Measurements from ENCODE around the gene C20orf141. TPM values are rescaled to one million over a fixed set of nuclear protein-coding genes. Genes with fewer than 3 reads are reported as not detected.

C20orf141 gene
- total and polyA plus RNA-seq, 5 donors from 2014 or later = not detected

DNA sequence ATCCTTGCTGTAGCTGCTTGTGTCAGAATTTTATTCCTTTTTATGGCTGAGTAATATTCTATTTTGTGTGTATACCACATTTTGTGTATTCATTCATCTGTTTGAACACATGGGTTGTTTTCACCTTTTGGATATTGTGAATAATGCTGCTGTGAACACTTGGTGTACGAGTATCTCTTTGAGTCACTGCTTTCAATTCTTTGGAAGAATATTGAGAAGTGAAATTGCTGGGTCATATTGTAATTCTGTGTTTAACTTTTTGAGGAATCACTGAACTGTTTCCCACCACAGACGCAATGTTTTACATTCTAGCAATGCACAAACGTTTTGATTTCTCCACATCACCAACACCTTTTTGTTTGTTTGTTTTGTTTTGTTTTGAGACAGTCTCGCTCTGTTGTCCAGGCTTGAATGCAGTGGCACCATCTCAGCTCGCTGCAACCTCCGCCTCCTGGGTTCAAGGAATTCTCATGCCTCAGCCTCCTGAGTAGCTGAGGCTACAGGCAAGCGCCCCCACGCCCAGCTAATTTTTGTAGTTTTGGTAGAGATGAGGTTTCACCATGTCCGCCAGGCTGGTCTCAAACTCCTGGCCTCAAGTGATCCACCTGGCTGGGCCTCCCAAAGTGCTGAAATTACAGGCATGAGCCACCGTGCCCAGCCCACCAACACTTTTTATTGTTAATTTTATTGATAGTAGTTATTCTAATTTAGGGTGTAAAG, 36.0 kb upstream of the C20orf141 start:
- Mint-ChIP-seq H3K4me1 (no peaks in the 10 kb centered on the region), H3K9me3 (peaks cover 0 to 4% (median 0%) of the 10 kb centered on the region in 7 donors), H3K27ac (no peak overlapping the region), H3K36me3 (no peaks in the 10 kb centered on the region), H3K4me3 (no peak overlapping the region), H3K27me3 (peaks cover 36% of the 10 kb centered on the region)
- DNase-seq (no peak), ATAC-seq (ENCODE audit: low read depth in 2 of 2) (no peak)
- Histone ChIP-seq H3K27ac (ENCODE audit: insufficient read depth, low read length, poor library complexity, severe bottlenecking) (no peak overlapping the region), H3K27me3 (ENCODE audit: control insufficient read depth, insufficient read depth, low read length) (peaks cover 7% of the 10 kb centered on the region), H3K4me3 (ENCODE audit: low read depth, low read length) (no peak overlapping the region), H3K36me3 (ENCODE audit: control insufficient read depth, insufficient read depth, low read length) (no peaks in the 10 kb centered on the region), H3K9me3 (ENCODE audit: control insufficient read depth in 2 of 2, low read length in 2 of 2) (no peaks in the 10 kb centered on the region), H3K4me1 (ENCODE audit: control insufficient read depth, insufficient read depth, low read length, poor library complexity, severe bottlenecking) (no peaks in the 10 kb centered on the region)

DNA sequence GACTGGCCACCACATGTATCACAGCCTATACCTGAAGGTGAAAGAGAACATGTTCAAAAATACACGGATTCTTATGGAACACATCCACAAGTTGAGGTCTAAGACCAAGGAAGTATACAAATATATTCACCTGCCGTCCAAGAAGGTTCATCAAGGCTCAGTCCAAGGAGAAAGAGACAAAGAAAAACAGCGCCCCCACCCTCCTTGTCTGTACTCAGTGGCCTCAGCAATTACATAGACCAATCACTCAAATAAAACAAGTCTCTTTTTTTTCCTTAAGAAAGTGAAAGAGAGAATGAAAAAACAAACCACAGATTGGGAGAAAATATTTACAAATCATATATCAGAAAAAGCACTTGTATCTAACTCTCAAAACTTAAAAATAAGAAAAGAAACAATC, 33.8 kb upstream of the C20orf141 start:
- Histone ChIP-seq H3K4me1 (ENCODE audit: control insufficient read depth, insufficient read depth, low read length, poor library complexity, severe bottlenecking) (no peaks in the 10 kb centered on the region), H3K4me3 (ENCODE audit: low read depth, low read length) (no peak overlapping the region), H3K9me3 (ENCODE audit: control insufficient read depth in 2 of 2, low read length in 2 of 2) (no peaks in the 10 kb centered on the region), H3K27ac (ENCODE audit: insufficient read depth, low read length, poor library complexity, severe bottlenecking) (no peak overlapping the region), H3K27me3 (ENCODE audit: control insufficient read depth, insufficient read depth, low read length) (peaks cover 5% of the 10 kb centered on the region), H3K36me3 (ENCODE audit: control insufficient read depth, insufficient read depth, low read length) (no peaks in the 10 kb centered on the region)
- ATAC-seq (ENCODE audit: low read depth in 2 of 2) = no peak
- H3K4me3 Mint-ChIP-seq = no peak overlapping the region
- DNase-seq = no peak
- H3K4me1 Mint-ChIP-seq = peaks cover 0 to 4% (median 0%) of the 10 kb centered on the region in 4 donors
- H3K36me3 Mint-ChIP-seq = no peaks in the 10 kb centered on the region
- peaks cover 44% of the 10 kb centered on the region for H3K27me3 Mint-ChIP-seq
- H3K9me3 Mint-ChIP-seq = peaks cover 0 to 4% (median 0%) of the 10 kb centered on the region in 7 donors
- no peak overlapping the region for H3K27ac Mint-ChIP-seq

GRCh38 chr20:2783908-2784566, 30.8 kb upstream of the C20orf141 start:
- Mint-ChIP-seq H3K27ac (no peak overlapping the region), H3K4me1 (peaks cover 0 to 4% (median 0%) of the 10 kb centered on the region in 4 donors), H3K4me3 (no peak overlapping the region), H3K27me3 (peaks cover 46% of the 10 kb centered on the region), H3K36me3 (no peaks in the 10 kb centered on the region), H3K9me3 (peaks cover 0 to 6% (median 1%) of the 10 kb centered on the region in 7 donors)
- ATAC-seq (ENCODE audit: low read depth in 2 of 2) = no peak
- no peaks in the 10 kb centered on the region for H3K36me3 ChIP-seq (ENCODE audit: control insufficient read depth, insufficient read depth, low read length)
- H3K4me1 ChIP-seq (ENCODE audit: control insufficient read depth, insufficient read depth, low read length, poor library complexity, severe bottlenecking) = no peaks in the 10 kb centered on the region
- peaks cover 5% of the 10 kb centered on the region for H3K27me3 ChIP-seq (ENCODE audit: control insufficient read depth, insufficient read depth, low read length)
- no peak for DNase-seq
- H3K4me3 ChIP-seq (ENCODE audit: low read depth, low read length) = no peak overlapping the region
- no peak overlapping the region for H3K27ac ChIP-seq (ENCODE audit: insufficient read depth, low read length, poor library complexity, severe bottlenecking)
- H3K9me3 ChIP-seq (ENCODE audit: control insufficient read depth in 2 of 2, low read length in 2 of 2) = no peaks in the 10 kb centered on the region

GRCh38 chr20:2793471-2793870, 21.3 kb upstream of the C20orf141 start:
- H3K36me3 Mint-ChIP-seq = no peaks in the 10 kb centered on the region
- H3K4me3 Mint-ChIP-seq = no peak overlapping the region
- no peak for ATAC-seq (ENCODE audit: low read depth in 2 of 2)
- no peaks in the 10 kb centered on the region for H3K4me1 ChIP-seq (ENCODE audit: control insufficient read depth, insufficient read depth, low read length, poor library complexity, severe bottlenecking)
- no peak for DNase-seq
- H3K27ac Mint-ChIP-seq = peak overlapping the region in 1 of 3 donors; percentile 52
- no peaks in the 10 kb centered on the region for H3K9me3 ChIP-seq (ENCODE audit: control insufficient read depth in 2 of 2, low read length in 2 of 2)
- H3K4me1 Mint-ChIP-seq = peaks cover 0 to 6% (median under 1%) of the 10 kb centered on the region in 4 donors
- peaks cover 44% of the 10 kb centered on the region for H3K27me3 Mint-ChIP-seq
- peaks cover 8% of the 10 kb centered on the region for H3K27me3 ChIP-seq (ENCODE audit: control insufficient read depth, insufficient read depth, low read length)
- H3K36me3 ChIP-seq (ENCODE audit: control insufficient read depth, insufficient read depth, low read length) = no peaks in the 10 kb centered on the region
- H3K4me3 ChIP-seq (ENCODE audit: low read depth, low read length) = no peak overlapping the region
- H3K27ac ChIP-seq (ENCODE audit: insufficient read depth, low read length, poor library complexity, severe bottlenecking) = no peak overlapping the region
- H3K9me3 Mint-ChIP-seq = no peaks in the 10 kb centered on the region

DNA sequence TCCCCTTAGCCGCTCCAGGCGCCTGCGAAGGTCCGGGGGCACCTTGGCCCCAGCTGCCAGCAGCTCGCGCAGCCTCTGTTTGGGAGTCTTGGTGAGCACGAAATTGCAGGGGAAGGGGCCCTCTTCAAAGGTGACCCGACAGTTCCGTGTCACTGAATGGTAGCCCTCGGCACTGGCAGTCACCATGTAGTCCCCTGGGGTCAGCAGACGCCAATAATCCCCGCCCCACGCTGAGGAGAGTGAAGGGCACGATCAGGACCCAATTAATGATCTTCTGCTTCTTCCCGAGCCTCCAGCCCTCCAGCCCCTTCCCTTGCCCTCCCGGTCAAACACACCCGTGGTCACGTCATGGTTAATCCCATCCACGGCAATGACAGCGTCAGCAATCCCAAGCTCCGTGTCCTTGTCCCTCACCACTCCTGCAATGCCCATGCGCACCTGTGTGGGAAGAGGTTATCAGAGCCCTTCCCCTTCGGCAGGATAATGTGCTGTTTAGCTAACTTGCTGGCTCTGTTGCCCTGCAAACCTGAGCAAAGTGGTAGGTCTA, 20.5 kb upstream of the C20orf141 start:
- H3K9me3 Mint-ChIP-seq = no peaks in the 10 kb centered on the region
- no peak for DNase-seq
- no peak overlapping the region for H3K27ac Mint-ChIP-seq
- H3K4me1 ChIP-seq (ENCODE audit: control insufficient read depth, insufficient read depth, low read length, poor library complexity, severe bottlenecking) = peaks cover 2% of the 10 kb centered on the region
- no peaks in the 10 kb centered on the region for H3K36me3 Mint-ChIP-seq
- no peak overlapping the region for H3K27ac ChIP-seq (ENCODE audit: insufficient read depth, low read length, poor library complexity, severe bottlenecking)
- no peaks in the 10 kb centered on the region for H3K9me3 ChIP-seq (ENCODE audit: control insufficient read depth in 2 of 2, low read length in 2 of 2)
- H3K4me3 Mint-ChIP-seq = no peak overlapping the region
- H3K4me3 ChIP-seq (ENCODE audit: low read depth, low read length) = no peak overlapping the region
- peaks cover 44% of the 10 kb centered on the region for H3K27me3 Mint-ChIP-seq
- no peaks in the 10 kb centered on the region for H3K36me3 ChIP-seq (ENCODE audit: control insufficient read depth, insufficient read depth, low read length)
- peaks cover 14% of the 10 kb centered on the region for H3K27me3 ChIP-seq (ENCODE audit: control insufficient read depth, insufficient read depth, low read length)
- no peak for ATAC-seq (ENCODE audit: low read depth in 2 of 2)
- peaks cover 0 to 12% (median under 1%) of the 10 kb centered on the region in 4 donors for H3K4me1 Mint-ChIP-seq

DNA sequence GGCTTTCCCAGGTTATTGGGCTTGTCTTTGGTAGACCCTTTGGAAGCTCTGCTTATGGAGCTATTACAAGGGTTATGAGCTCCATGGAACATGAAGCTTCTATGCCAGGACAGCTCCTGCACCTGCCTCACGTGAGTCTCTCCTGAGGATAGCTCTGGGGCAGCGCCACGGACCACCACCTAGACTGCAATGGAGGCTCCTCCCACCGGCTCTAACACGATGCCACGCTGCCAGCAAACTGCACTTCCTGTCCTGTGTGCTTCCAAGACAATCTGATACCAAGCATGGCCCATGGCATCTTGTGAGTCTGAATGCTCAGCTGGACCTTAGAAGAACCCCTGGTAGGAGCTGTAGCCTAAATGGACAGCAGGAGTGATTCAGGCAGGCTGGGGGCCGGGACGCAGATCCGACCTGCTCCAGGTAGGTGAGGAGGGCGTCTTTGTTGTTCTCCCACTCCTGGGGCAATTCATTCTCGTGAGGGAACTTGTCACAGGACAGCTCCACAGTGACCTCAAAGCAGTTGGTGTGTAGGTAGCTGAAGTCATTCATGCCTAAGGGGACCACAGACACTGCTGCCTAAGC, 19.8 kb upstream of the C20orf141 start:
- Histone ChIP-seq H3K4me3 (ENCODE audit: low read depth, low read length) (no peak overlapping the region), H3K9me3 (ENCODE audit: control insufficient read depth in 2 of 2, low read length in 2 of 2) (no peaks in the 10 kb centered on the region), H3K4me1 (ENCODE audit: control insufficient read depth, insufficient read depth, low read length, poor library complexity, severe bottlenecking) (peaks cover 9% of the 10 kb centered on the region), H3K36me3 (ENCODE audit: control insufficient read depth, insufficient read depth, low read length) (no peaks in the 10 kb centered on the region), H3K27ac (ENCODE audit: insufficient read depth, low read length, poor library complexity, severe bottlenecking) (no peak overlapping the region), H3K27me3 (ENCODE audit: control insufficient read depth, insufficient read depth, low read length) (peaks cover 14% of the 10 kb centered on the region)
- Mint-ChIP-seq H3K4me3 (no peak overlapping the region), H3K4me1 (peaks cover 0 to 19% (median 3%) of the 10 kb centered on the region in 4 donors), H3K9me3 (peaks cover 0 to 3% (median 0%) of the 10 kb centered on the region in 7 donors), H3K36me3 (no peaks in the 10 kb centered on the region), H3K27ac (no peak overlapping the region), H3K27me3 (peaks cover 47% of the 10 kb centered on the region)
- no peak for ATAC-seq (ENCODE audit: low read depth in 2 of 2)
- DNase-seq = no peak

DNA sequence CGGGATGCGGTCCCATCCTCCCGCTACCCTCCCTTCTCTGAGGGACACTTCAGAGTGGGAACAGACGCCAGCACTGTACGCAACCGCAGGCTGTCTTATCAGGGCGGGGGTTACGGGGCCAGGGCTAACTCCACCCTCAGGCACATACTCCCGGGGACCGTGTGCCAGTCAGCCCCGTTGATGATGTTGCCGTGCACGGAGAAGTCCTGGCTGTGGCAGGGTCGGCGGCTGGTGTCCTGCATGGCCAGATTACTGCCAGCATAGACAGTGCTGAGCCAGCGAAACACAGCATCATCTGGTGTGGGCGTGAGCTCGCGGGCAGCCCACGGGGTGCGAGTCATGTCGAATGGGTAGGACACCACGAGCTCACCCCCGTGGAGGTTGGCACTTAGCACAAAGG, 19.3 kb upstream of the C20orf141 start:
- Mint-ChIP-seq H3K36me3 (no peaks in the 10 kb centered on the region), H3K27me3 (peaks cover 43% of the 10 kb centered on the region)
- H3K36me3 ChIP-seq (ENCODE audit: control insufficient read depth, insufficient read depth, low read length) = no peaks in the 10 kb centered on the region

More for the DNA sequence above, 19.3 kb upstream of the C20orf141 start:
- Histone ChIP-seq H3K9me3 (ENCODE audit: control insufficient read depth in 2 of 2, low read length in 2 of 2) (no peaks in the 10 kb centered on the region), H3K4me3 (ENCODE audit: low read depth, low read length) (no peak overlapping the region), H3K27me3 (ENCODE audit: control insufficient read depth, insufficient read depth, low read length) (peaks cover 14% of the 10 kb centered on the region), H3K27ac (ENCODE audit: insufficient read depth, low read length, poor library complexity, severe bottlenecking) (no peak overlapping the region), H3K4me1 (ENCODE audit: control insufficient read depth, insufficient read depth, low read length, poor library complexity, severe bottlenecking) (peaks cover 11% of the 10 kb centered on the region)
- no peak for DNase-seq
- Mint-ChIP-seq H3K9me3 (peaks cover 0 to 3% (median 0%) of the 10 kb centered on the region in 7 donors), H3K4me1 (peaks cover 0 to 22% (median 3%) of the 10 kb centered on the region in 4 donors), H3K4me3 (no peak overlapping the region), H3K27ac (no peak overlapping the region)
- no peak for ATAC-seq (ENCODE audit: low read depth in 2 of 2)

All from CD4-positive, CD25-positive, alpha-beta regulatory T cell (primary cell).